Fibroblast of lung (primary cell): Measurements from ENCODE around the gene RNF31. TPM values are rescaled to one million over a fixed set of nuclear protein-coding genes. Genes with fewer than 3 reads are reported as not detected.

ENCODE experiments used
- DNase-seq, 2 donors: peaks; one replicate each; pipeline versions ENCODE4 v3.0.0 to v3.0.0-alpha.2; 2010; ENCODE audit warnings: low read depth in 2 of 2
- H2AFZ ChIP-seq: 2 replicates; pipeline ENCODE4 v1.5.1; 2012; ENCODE audit warnings: low read length, control low read depth, inconsistent platforms
- H3K27ac ChIP-seq: 2 replicates; pipeline ENCODE4 v1.5.1; 2011; ENCODE audit warnings: low read length, control low read depth; ENCODE audit not compliant: insufficient read depth
- H3K27me3 ChIP-seq: 2 replicates; pipeline ENCODE4 v1.5.1; 2011; ENCODE audit warnings: mild to moderate bottlenecking, low read length; ENCODE audit not compliant: control insufficient read depth, insufficient read depth
- H3K36me3 ChIP-seq: 2 replicates; pipeline ENCODE4 v1.5.1; 2011; ENCODE audit warnings: low read length; ENCODE audit not compliant: control insufficient read depth, insufficient read depth
- H3K4me1 ChIP-seq: 2 replicates; pipeline ENCODE4 v1.5.1; 2011; ENCODE audit warnings: low read length; ENCODE audit not compliant: control insufficient read depth, insufficient read depth; ENCODE audit errors: extremely low read depth
- H3K4me2 ChIP-seq: 2 replicates; pipeline ENCODE4 v1.5.1; 2011; ENCODE audit warnings: low read length, control low read depth; ENCODE audit not compliant: insufficient read depth; ENCODE audit errors: extremely low read depth
- H3K4me3 ChIP-seq, 4 experiments: fragments of 200-600 bp in 1 of 4; sonication (generic) in 1 of 4; replicated peaks in 1 of 4; 2 replicates each; pipeline ENCODE4 v1.5.1; 2011 to 2016; ENCODE audit warnings: low read length in 4 of 4, low read depth in 3 of 4, mild to moderate bottlenecking in 3 of 4, control low read depth in 2 of 4, inconsistent platforms in 1 of 4, mixed read lengths in 1 of 4; ENCODE audit not compliant: insufficient read depth in 1 of 4; ENCODE audit errors: control extremely low read depth in 1 of 4
- H3K79me2 ChIP-seq: 2 replicates; pipeline ENCODE4 v1.5.1; 2012; ENCODE audit warnings: mild to moderate bottlenecking, low read length, inconsistent platforms; ENCODE audit not compliant: control insufficient read depth, insufficient read depth
- H3K9ac ChIP-seq: 2 replicates; pipeline ENCODE4 v1.5.1; 2011; ENCODE audit warnings: mild to moderate bottlenecking, low read length, control low read depth; ENCODE audit not compliant: insufficient read depth
- H3K9me3 ChIP-seq: 2 replicates; pipeline ENCODE4 v1.5.1; 2012; ENCODE audit warnings: low read depth, low read length; ENCODE audit not compliant: control insufficient read depth, insufficient read depth
- H4K20me1 ChIP-seq: 2 replicates; pipeline ENCODE4 v1.5.1; 2011; ENCODE audit warnings: low read length; ENCODE audit not compliant: control insufficient read depth, insufficient read depth; ENCODE audit errors: extremely low read depth
- EZH2 ChIP-seq: IDR thresholded peaks from 2 replicates; pipeline ENCODE4 v1.5.1; 2012; ENCODE audit warnings: low read length, control low read depth, mild to moderate bottlenecking; ENCODE audit errors: missing control alignments
- polyA plus RNA-seq, 2 donors: library from polyadenylated mRNA; depleted of rRNA in 1 of 2; stranded (reverse) in 1 of 2; unstranded in 1 of 2; fragments of >200 nt; gene quantifications; 2 replicates each; pipeline ENCODE4 v1.2.1, GENCODE V29; 2011 to 2012; ENCODE audit warnings: missing spikeins in 1 of 2
- total RNA-seq: library from RNA; depleted of rRNA; stranded (reverse); fragments of >200 nt; gene quantifications from 2 replicates; pipeline ENCODE4 v1.2.1, GENCODE V29; 2014
- TF ChIP-seq, protein P1 (sequence below), 2 donors: IDR thresholded peaks in 1 of 2; conservative IDR thresholded peaks in 1 of 2; 1 replicate in 1 of 2; 2 replicates in 1 of 2; pipeline ENCODE4 v1.5.1; 2011 to 2012; ENCODE audit warnings: low read length in 2 of 2, control low read depth in 1 of 2, inconsistent platforms in 1 of 2, low read depth in 1 of 2, mild to moderate bottlenecking in 1 of 2

The RNF31 gene
- total and polyA plus RNA-seq, 2 donors (not counting 1 experiment from before 2014, with no cell fraction given), result 9.2 to 25.4 TPM

DNA sequence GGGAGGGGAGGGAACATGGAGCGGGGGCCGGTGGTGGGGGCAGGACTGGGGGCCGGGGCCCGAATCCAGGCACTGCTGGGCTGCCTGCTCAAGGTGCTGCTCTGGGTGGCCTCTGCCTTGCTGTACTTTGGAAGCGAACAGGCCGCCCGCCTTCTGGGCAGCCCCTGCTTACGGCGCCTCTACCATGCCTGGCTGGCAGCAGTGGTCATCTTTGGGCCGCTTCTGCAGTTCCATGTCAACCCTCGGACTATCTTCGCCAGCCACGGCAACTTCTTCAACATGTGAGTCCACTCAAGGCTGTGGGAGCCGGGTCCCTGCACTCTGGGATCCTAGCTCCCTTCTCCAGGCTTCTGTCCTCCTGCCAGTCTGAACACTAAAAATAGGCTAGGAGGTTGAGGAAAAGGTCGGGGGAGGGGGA is 15.7 kb upstream of the RNF31 start:
- no peak for DNase-seq
- Histone ChIP-seq H3K27me3 (no peaks in the 10 kb centered on the region), H3K9ac (no peak overlapping the region), H3K4me2 (no peak overlapping the region), H3K4me1 (no peaks in the 10 kb centered on the region), H3K36me3 (no peaks in the 10 kb centered on the region), H3K9me3 (no peaks in the 10 kb centered on the region), H3K79me2 (peaks cover 4% of the 10 kb centered on the region), H4K20me1 (no peaks in the 10 kb centered on the region), H2AFZ (no peak overlapping the region), H3K27ac (no peak overlapping the region), H3K4me3 (no peak overlapping the region)
- TF ChIP-seq, protein P1, sequence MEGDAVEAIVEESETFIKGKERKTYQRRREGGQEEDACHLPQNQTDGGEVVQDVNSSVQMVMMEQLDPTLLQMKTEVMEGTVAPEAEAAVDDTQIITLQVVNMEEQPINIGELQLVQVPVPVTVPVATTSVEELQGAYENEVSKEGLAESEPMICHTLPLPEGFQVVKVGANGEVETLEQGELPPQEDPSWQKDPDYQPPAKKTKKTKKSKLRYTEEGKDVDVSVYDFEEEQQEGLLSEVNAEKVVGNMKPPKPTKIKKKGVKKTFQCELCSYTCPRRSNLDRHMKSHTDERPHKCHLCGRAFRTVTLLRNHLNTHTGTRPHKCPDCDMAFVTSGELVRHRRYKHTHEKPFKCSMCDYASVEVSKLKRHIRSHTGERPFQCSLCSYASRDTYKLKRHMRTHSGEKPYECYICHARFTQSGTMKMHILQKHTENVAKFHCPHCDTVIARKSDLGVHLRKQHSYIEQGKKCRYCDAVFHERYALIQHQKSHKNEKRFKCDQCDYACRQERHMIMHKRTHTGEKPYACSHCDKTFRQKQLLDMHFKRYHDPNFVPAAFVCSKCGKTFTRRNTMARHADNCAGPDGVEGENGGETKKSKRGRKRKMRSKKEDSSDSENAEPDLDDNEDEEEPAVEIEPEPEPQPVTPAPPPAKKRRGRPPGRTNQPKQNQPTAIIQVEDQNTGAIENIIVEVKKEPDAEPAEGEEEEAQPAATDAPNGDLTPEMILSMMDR (conservative IDR thresholded peaks at IDR 0.05 in 1 of 2, IDR thresholded peaks at IDR 0.05 in 1 of 2; ENCODE audit: low read depth in 1 of 2, low read length in 2 of 2), result no peak
- TF ChIP-seq EZH2, result no peak

DNA sequence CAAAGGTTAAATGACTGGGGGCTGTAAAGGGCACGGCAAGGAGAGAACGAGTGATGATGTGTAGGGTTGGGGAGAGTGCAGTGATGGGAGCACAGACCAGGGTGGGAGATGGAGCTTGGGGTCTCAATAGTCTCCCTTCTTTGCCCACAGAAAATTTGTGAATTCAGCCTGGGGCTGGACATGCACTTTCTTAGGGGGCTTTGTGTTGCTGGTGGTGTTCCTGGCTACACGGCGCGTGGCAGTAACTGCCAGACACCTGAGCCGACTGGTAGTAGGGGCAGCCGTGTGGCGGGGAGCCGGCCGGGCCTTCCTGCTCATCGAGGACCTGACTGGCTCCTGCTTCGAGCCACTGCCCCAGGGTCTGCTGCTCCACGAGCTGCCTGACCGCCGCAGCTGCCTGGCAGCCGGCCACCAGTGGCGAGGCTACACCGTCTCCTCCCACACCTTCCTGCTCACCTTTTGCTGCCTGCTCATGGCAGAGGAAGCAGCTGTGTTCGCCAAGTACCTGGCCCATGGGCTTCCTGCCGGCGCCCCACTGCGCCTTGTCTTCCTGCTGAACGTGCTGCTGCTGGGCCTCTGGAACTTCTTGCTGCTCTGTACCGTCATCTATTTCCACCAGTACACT is 15.1 kb upstream of the RNF31 start:
- Histone ChIP-seq H3K27me3 (no peaks in the 10 kb centered on the region), H3K4me3 (no peak overlapping the region)

DNA sequence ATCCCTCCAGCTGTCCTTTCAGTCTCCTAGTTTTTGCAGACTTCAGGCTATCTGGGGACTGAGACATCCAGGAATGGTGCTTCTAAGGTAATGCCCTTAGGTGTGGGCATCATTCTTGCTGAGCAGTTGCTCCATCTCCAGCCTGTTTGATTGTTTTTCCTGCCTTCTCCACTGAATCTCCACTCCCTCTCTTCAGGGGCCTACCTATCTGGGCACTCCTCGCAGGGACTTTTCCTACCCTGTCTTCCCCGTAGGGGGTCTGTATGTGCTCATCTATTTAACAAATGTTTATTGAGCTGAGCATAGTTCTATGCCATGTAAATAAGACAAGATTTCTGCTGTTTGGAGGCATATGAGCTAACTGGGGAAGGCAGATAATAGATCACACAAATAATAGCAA is 14.3 kb upstream of the RNF31 start:
- Histone ChIP-seq H4K20me1 (no peaks in the 10 kb centered on the region), H3K9me3 (no peaks in the 10 kb centered on the region), H3K4me1 (peaks cover 6% of the 10 kb centered on the region), H3K4me3 (no peak overlapping the region), H3K27ac (no peak overlapping the region), H3K4me2 (no peak overlapping the region), H3K36me3 (peaks cover 3% of the 10 kb centered on the region), H3K79me2 (peaks cover 10% of the 10 kb centered on the region), H3K9ac (no peak overlapping the region), H2AFZ (no peak overlapping the region), H3K27me3 (no peaks in the 10 kb centered on the region)
- DNase-seq, result no peak
- TF ChIP-seq, protein P1 (conservative IDR thresholded peaks at IDR 0.05 in 1 of 2, IDR thresholded peaks at IDR 0.05 in 1 of 2; ENCODE audit: low read depth in 1 of 2, low read length in 2 of 2), result no peak
- no peak for TF ChIP-seq EZH2

More for the DNA sequence above, 15.1 kb upstream of the RNF31 start:
- no peak overlapping the region for H3K27ac ChIP-seq
- H3K4me1 ChIP-seq, result peaks cover 4% of the 10 kb centered on the region
- no peak overlapping the region for H2AFZ ChIP-seq
- TF ChIP-seq EZH2, result no peak
- TF ChIP-seq, protein P1 (conservative IDR thresholded peaks at IDR 0.05 in 1 of 2, IDR thresholded peaks at IDR 0.05 in 1 of 2; ENCODE audit: low read depth in 1 of 2, low read length in 2 of 2), result no peak
- no peaks in the 10 kb centered on the region for H4K20me1 ChIP-seq
- no peak overlapping the region for H3K9ac ChIP-seq
- no peak for DNase-seq
- H3K9me3 ChIP-seq, result no peaks in the 10 kb centered on the region
- H3K4me2 ChIP-seq, result no peak overlapping the region
- H3K36me3 ChIP-seq, result no peaks in the 10 kb centered on the region
- H3K79me2 ChIP-seq, result peaks cover 8% of the 10 kb centered on the region
